ENCODE data around the gene TTLL13. TPM values are rescaled to one million over a fixed set of nuclear protein-coding genes. Genes with fewer than 3 reads are reported as not detected.

TTLL13 gene
- total and polyA plus RNA-seq, 2 of the 8 experiments (the other 6 are each of a cell fraction or from before 2014, with no cell fraction given) = 0.03 TPM; not detected in 1

- no peak for TF ChIP-seq CTBP2 (IDR thresholded peaks at IDR 0.05; ENCODE audit: borderline replicate concordance, insufficient read depth, insufficient read length, low read length)
Observed at GRCh38 chr15:90249203-90249863, at the start of gene TTLL13 (continued).
